Activated CD8-positive, alpha-beta memory T cell treated with anti-CD3 and anti-CD28 coated beads, Interleukin-2, amount 50 U/mL, for 1 hour (primary cell): Measurements from ENCODE around the gene EML1.
"Not testable (repeated sequence)": the region's sequence is repeated elsewhere in the genome, so short reads cannot be mapped to it uniquely, and the experiment has no call there.

ENCODE experiments used
- DNase-seq: peaks from one replicate; pipeline ENCODE4 v3.0.0-alpha.2; 2020; ENCODE audit errors: extremely low read depth

The EML1 gene

DNA sequence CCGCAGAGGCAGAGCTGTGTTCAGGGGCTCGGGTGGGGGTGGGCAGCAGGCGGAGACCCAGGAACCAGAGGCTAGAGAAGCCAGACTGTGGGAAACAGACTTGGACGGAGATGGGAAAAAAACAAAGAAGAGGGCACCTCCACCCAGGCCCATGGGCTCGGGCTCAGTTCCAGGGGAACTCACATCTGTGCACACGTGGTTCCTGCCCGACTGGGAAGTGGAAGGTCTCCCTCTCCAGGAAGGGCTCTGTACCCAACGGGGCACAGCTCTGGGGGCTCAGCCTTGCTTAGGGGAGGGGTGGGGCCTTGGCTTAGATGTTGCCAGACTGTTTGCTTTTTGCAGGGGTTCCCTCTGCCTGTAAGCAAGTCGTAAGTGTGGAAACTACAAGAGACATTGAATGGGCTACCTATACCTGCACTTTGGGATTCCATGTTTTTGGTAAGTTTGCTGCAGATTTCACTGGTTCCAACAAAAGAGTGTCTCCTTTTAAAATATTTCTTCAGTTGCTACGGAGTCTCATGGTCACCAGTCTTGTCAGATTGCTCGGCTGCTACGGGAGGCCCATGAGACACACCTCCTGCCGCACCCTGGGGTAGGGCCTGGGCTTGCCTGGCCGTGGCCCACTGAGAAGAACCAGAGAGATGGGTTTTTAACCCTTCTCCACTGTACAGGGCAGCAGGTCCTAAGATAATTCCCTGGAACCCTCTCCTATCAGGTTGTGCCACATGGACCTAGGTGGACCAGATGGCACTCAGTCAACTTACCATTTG, 144.4 kb downstream of the EML1 start:
- DNase-seq, result no peak

DNA sequence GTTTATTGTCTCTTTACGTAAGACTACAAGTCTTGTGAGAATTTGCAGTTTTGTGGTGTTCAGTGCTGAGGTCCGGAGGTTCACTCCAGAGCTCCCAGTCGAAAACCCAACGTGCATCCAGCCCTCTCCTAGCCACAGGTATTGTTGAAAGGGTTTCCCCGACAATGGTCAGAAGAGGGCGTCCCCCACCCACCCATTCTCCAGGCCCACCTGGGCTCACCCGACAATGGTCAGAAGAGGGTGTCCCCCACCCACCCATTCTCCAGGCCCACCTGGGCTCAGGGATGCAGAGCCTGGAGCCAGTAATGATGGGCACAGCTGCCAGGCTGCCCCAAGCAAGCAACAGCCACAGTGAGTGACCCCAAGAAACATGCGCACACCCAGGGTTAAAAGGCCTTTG, 145.2 kb downstream of the EML1 start:
- no peak for DNase-seq

DNA sequence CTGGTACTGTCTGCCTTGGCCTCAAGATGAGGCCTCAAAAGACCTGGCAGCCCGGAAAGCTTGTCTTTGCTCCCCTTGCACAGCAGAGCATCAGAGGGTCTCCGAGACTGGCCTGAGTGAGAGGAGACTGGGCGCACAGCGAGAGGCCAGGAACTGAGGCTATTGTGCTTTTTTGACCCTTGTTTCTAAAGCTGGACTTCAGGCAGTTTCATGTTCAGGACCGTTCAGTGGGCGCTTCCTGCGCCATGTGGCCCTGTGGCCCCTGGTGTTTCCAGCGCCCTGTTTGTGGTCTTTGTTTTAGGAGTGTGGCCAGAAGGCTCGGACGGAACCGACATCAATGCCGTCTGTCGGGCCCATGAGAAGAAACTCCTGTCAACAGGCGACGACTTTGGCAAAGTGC, 145.7 kb downstream of the EML1 start:
- DNase-seq, result no peak

DNA sequence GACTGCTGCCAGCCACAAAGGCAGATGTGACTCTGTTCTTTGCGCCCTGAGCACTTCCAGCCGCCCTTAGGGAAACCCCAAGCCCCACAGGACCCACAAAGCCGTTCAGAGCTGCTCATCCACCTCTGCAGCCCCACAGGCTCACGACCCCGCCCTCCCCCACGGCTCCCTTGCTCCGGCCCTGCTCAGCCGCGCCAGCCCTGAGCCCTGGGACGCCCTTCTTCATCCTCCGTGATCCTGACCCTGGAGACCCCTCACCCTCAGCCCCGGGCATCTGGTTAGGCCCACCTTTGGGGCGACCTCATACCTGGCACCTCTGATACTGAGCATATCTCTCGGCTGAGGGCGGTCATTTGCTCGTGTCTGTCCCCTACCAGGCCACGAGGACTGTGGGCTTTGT, 146.2 kb downstream of the EML1 start:
- DNase-seq, result no peak

DNA sequence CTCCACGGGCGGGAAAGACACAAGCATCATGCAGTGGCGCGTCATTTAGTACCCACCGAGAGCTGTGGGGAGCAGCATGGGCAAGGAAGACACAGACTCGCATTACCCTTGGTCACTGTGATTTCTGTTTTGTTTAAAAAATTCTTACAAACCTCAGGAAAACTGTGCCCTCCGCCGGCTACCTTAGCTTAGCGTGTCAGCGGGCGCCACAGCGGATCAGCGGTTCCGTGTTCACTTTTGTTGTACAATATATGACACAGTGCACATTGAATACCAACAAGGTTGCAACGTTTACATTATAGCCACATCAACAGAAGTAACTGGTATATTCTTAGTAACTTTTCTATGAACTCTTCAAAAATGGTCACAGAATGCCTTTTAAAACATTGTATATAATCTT, 146.9 kb downstream of the EML1 start:
- no peak for DNase-seq

- no peak for DNase-seq
Measured at GRCh38 chr14:99941211-99941610, 148.0 kb downstream of the EML1 start.

- DNase-seq, result no peak
Measured at GRCh38 chr14:99943620-99944019, 150.4 kb downstream of the EML1 start.

DNA sequence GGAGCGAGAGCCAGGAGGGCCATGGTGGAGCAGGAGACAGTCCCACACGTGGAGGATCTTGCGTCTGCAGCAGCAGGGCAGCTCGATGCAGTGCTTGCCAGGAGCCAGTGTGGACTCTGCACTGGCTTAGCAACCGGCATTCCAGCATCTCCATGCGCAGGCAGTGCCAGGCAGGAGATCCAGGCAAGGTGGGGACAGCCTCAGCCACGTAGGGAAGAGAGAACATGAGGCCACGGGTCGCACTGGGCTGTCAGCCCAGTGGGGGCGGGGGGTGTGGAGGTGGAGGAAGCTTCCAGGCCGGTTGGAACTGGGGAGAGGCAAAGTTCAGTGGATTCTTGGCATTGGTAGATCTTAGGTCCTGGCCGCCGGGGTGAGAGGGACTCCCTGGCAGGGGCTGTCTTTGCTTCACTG, 151.0 kb downstream of the EML1 start:
- DNase-seq, result no peak

- no peak for DNase-seq
Measured at GRCh38 chr14:99945732-99946651, 152.8 kb downstream of the EML1 start.

DNA sequence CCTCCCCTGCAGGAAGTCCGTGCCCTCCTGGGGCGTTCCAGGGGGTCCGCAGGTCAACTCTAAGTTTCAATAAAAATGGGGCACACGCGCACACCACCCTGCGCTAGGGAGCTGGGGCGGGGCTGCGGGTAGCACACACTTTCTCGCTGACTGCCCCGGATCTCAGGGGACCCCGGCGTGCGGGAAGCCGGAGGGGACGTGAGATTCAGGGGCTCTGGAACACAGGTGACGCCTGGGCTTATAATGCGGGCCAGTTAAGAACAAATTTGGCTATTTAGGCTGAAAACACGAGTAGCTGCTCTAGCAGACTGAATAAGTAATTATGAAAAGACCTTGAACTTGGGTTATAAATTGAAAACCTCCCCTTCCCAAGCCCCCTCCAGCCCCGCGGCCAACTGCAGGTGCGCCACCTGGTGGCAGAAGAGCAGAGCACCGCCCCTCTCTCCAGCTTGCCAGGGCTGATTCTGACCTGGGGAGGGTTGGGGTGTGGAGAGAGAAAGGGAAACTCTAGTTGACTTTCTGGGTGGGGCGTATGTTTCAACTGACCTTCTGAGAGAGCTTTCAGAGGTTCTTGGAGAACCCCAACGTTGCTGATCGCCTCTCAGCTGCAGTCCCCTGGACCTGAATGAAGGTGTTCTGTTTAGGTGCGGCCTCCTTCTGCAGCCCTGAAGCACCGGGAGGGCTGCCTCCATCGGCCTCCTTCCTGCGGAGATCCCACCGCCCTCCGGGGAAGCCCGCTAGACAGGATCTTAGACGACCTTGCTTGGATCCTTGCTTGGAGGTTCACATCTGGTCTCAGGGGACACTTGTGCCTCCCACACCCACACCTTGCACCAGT, 153.7 kb downstream of the EML1 start:
- no peak for DNase-seq

GRCh38 chr14:99947695-99948094, 154.5 kb downstream of the EML1 start:
- no peak for DNase-seq

GRCh38 chr14:99949011-99949732, 156.0 kb downstream of the EML1 start:
- DNase-seq, result not testable (repeated sequence)

- no peak for DNase-seq
Measured at GRCh38 chr14:99950181-99950580, 157.0 kb downstream of the EML1 start.

DNA sequence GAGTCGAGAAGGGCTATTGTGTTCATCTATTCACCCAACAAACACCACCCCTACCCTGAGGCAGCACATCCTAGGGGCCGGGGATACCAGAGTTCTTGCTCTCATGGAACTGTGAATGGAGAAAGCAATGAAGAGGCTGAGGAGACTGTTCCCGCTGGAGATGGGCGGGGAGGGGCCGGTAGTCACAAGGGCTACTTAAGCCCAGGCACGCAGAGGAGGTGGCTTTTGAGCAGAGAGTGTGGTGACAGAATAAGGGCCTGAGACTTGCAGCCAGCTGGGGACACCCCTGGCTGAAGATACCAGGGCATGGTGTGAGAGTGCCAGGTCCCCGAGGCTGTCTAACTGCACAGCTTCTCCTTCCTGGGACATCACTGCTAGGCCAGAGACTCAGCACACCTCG, 157.9 kb downstream of the EML1 start:
- DNase-seq, result no peak

- DNase-seq, result no peak
Measured at GRCh38 chr14:99952039-99952438, 158.8 kb downstream of the EML1 start.

DNA sequence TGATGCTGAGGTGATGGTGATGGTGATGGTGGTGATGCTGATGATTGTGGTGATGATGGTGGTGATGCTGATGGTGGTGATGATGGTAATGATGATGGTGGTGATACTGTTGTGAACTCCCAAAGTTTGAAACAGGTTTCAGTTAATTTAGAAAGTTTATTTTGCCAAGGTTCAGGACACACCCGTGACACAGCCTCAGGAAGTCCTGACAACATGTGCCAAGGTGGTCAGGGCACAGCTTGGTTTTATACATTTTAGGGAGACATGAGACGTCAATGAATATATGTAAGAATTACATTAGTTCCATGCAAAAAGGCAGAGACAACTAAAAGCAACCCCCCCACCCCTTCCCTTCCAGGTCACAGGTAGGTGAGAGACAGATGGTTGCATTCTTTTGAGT, 159.2 kb downstream of the EML1 start:
- DNase-seq, result no peak

DNA sequence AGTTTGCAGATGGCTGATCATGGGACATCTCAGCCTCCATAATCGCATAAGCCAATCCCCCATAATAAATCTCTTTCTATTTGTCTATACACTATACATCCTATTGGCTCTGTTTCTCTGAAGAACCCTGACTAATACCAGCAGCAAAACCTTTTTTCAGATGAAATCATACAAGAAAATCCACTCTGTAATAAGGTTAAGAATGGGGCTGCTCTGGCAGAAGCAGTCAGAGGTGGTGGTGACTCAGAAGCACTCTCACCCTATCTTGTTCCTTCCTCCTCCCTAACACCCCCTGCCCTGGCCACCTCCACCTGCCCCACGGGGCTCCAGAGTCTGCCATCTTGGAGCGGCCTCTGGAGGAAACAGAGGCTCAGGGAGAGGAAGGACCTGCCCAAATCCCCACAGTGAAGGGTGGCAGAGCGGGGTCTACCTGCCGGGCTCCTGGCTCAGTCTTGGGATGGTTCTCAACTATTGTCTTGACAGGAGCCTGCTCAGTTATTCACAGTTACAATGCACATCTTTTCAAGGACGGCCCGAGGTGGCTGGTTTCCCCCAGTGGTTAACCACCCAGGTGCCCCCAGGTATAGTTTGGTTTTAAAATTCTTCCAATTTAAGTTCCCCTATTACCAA, 162.7 kb downstream of the EML1 start:
- DNase-seq, result no peak

DNA sequence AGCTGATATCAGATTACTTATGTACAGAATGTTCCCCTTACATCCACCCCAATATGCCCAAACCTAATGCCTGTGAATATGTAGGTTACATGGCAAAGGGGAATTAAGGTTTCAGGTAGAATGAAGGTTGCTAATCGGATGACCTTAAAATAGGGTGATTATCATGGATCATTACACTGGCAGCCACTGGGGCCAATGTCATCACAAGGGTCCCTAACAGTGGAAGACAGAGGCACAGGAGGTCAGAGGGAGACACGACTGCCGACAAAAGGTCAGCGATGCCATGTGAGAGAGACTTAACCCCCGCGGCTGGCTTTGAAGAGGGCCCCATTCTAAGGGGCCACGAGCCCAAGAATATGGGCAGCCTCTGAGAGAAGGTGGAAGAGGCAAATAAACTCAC, 165.2 kb downstream of the EML1 start:
- DNase-seq, result no peak

- DNase-seq, result no peak
Measured at GRCh38 chr14:99961826-99962518, 168.8 kb downstream of the EML1 start.

GRCh38 chr14:99964979-99965378, 171.8 kb downstream of the EML1 start:
- DNase-seq, result no peak
